ENCODE measurements around the gene CCDC141.
"Not testable (repeated sequence)": the region's sequence is repeated elsewhere in the genome, so short reads cannot be mapped to it uniquely, and the experiment has no call there.

The CCDC141 gene

GRCh38 chr2:179044500-179044899 lies 5.4 kb downstream of the CCDC141 start:
- DNase-seq (ENCODE audit: low read depth) = no peak

DNA sequence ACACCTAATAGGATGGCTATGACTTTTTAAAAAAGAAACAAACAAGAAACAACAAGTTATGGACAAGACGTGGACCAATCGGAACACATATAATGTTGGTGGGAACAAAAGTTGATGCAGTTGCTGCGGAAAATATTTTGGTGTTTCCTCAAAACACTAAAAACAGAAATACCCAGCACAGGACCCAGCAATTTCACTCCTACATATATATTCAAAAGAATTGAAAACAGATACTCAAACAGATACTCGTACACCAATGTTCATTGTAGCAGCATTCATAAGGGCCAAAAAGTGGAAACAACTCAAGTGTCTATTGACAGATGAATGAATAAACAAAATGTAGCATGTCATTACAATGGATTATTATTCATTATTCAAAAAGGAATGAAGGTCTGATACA lies 12.1 kb downstream of the CCDC141 start:
- DNase-seq (ENCODE audit: low read depth) = no peak

DNA sequence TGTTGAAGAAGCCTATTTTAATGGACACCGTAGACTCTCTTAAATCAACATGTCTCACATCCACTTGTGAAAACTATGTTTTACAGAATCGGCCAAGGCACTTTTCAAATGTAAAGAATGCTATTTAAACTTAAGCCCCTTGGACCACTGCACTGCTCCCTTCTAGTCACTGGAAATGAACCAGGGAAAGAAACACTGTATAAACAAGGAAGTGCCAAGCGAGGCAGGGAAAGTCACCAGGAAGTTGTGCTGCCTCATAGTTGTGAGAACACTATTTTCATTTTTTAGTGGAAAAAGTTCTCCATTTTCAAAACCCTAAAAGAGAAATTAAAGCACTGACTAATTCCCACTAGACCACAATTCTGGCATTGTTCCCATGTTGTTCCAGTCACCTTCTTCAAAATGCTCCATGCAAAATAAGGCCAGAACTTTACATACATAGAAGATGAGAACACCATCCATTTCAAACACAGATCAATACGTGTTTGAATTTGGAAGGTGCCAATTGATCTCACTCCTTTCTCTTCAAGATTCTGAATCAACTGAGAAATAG lies 13.5 kb downstream of the CCDC141 start:
- DNase-seq (ENCODE audit: low read depth) = no peak

DNA sequence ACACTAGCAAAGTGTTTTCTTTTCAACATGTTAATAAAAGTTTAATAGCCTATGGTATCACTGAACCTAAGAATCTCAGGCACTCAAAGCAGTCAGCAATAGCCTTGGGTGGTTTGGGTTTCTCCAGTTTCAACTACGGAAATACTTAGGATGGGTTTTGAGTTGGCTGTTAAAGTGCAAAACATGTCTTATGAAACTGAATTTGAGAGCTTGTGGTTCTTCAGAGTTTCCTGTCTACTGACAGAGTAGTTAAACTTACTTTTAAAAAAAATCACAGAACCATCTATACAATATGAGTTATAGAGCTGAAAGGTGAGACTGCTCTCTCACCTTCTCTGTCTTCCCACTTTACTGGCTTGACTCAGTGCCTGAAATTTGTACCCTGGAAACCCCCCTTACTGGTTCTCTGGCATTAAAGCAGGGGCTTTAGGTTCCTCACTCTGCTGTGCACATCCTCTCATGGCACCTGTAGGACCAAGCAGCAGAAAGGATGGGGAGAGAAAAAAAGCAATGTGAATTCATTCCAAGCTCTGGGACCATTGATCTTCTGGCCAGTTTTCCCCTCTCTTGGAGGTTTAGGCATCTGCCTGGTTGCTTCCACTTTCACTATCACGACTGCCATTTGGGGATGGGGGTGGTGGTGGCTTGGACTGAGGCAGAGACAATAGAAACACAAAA lies 18.1 kb downstream of the CCDC141 start:
- DNase-seq (ENCODE audit: low read depth) = no peak

GRCh38 chr2:179024445-179024844 lies 25.5 kb downstream of the CCDC141 start:
- DNase-seq (ENCODE audit: low read depth) = no peak

DNA sequence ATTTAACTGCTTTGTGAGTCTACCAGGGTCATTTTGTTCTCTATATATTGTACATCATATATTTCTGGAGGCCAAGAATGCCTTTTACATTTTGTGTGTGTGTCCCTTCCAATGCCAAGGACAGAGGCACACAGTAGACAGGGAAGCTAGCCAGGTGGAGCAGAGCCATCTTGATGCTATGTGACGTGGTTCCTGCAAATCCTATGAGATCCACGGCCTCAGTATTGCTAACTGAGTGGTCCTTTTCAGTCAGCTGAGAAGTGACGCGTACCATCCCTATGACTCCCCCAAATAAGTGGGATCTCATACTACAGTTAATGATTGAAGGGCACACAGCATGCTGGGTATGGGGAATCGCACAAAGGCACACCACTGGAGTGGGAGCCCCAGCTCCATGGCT lies 27.3 kb downstream of the CCDC141 start:
- DNase-seq (ENCODE audit: low read depth) = no peak

- no peak for DNase-seq (ENCODE audit: low read depth)
These were observed 28.7 kb downstream of the CCDC141 start for GRCh38 chr2:179021258-179021657.

DNA sequence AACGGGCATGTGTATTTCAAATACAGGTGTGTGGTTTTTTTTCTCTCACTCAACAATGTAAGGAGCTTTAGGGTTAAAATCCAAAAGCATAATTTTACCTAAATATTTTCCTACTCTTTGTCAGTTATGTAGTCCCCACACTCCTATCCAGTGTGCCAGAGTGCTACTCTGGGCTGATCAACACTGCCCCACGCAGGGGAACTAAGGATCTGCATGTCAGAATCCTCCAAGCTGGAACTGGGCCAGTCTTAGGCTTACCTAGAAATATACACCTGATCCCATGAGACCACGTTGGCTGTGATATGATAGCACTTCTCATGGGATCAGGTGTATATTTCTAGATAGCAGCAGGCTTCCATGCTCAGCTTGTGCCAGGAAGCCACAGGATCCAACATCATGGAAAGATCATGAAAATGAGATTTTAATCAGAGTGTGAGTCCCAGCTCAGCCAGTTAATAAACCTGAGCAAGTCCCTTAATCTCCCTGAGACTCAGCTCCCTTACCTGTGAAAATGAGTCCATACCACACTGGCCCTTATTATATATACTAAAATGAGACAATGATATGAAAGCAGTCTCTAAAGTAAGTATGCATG lies 29.7 kb downstream of the CCDC141 start:
- DNase-seq (ENCODE audit: low read depth) = no peak

DNA sequence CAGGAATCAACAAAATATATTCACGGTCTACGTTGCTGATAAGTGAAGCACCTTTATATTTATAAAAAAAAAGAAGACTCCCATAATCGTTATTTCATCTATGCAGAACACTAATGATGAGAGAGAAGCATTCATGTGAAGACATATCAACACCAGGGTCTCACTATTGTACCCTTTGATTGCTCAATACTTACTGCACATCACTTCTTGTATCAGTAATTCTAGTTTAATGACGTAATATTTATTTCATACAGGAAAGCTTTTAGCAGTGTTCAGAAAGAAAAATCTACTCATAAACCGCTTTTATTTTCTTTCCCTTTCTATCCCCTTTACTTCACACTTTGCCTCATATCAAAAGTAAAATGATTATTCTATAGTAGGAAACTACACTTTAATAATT lies 30.7 kb downstream of the CCDC141 start:
- DNase-seq (ENCODE audit: low read depth) = no peak

- DNase-seq (ENCODE audit: low read depth) = no peak
These were observed 32.1 kb downstream of the CCDC141 start for GRCh38 chr2:179017773-179018357.

DNA sequence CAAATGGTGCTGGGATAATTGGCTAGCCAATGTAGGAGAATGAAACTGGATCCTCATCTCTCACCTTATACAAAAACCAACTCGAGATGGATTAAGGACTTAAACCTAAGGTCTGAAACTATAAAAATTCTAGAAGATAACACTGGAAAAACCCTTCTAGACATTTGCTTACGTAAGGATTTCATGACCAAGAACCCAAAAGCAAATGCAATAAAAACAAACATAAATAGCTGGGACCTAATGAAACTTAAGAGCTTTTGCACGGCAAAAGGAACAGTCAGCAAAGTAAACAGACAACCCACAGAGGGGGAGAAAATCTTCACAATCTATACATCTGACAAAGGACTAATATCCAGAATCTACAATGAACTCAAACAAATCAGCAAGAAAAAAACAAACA lies 35.7 kb downstream of the CCDC141 start:
- not testable (repeated sequence) for DNase-seq (ENCODE audit: low read depth)

- no peak for DNase-seq (ENCODE audit: low read depth)
These were observed 44.0 kb downstream of the CCDC141 start for GRCh38 chr2:179005976-179006375.

DNA sequence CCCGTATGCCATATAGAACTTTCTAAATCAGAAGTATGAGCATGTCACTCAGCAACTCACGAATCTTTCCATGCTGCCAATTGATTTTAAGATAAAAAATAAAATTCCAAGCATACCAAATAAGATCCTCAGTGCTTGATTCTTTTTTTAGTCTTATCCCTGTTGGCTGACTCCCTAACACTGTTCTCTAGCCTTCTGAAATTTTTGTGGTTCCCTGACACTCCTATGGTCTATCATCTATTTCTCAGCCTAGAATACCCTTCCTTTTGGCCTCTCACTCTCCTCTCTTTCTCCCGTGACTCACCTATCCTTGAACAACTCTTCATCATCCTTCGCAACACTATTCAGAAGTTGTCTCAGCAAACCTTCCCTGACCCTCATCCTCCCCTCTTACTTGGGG lies 50.5 kb downstream of the CCDC141 start:
- DNase-seq (ENCODE audit: low read depth) = no peak

- DNase-seq (ENCODE audit: low read depth) = no peak
These were observed 51.4 kb downstream of the CCDC141 start for GRCh38 chr2:178998539-178998938.

- no peak for DNase-seq (ENCODE audit: low read depth)
These were observed 52.5 kb downstream of the CCDC141 start for GRCh38 chr2:178997477-178997876.

- no peak for DNase-seq (ENCODE audit: low read depth)
These were observed 52.9 kb downstream of the CCDC141 start for GRCh38 chr2:178997067-178997466.

- DNase-seq (ENCODE audit: low read depth) = no peak
These were observed 55.7 kb downstream of the CCDC141 start for GRCh38 chr2:178994264-178994663.

- no peak for DNase-seq (ENCODE audit: low read depth)
These were observed 56.1 kb downstream of the CCDC141 start for GRCh38 chr2:178993788-178994187.

GRCh38 chr2:178992719-178993118 lies 57.2 kb downstream of the CCDC141 start:
- not testable (repeated sequence) for DNase-seq (ENCODE audit: low read depth)

DNA sequence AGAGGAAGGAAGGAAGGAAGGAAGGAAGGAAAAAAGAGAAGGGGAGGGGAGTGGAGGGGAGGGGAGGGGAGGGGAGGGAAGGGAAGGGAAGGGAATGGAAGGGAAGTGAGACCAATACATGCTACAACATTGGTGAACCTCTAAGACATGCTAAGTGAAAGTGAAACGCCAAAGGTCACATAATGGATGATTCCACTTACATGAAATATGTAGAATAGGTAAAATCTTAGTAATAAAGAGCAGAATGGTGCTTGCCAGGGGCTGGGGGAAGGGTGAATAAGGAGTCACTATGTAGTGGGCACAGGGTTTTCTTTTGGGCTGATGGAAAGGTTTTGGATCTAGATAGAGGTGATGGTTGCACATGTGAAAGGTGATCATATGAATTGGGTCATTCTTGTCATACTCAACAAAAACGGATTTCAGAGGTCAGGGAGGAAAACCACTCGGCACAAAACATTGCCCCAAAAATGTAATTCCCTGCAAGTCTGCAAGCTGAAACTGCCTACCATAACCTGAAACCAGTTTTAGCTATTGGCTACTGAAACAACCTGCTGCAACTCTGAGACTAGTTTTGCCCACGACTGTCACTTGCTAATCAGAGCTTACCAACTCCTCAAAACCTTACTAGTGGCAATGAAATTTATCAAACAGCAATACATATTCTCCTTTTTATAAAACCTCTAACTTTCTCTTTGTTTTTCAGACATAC lies 59.2 kb downstream of the CCDC141 start:
- no peak for DNase-seq (ENCODE audit: low read depth)

GRCh38 chr2:178989424-178989823 lies 60.5 kb downstream of the CCDC141 start:
- DNase-seq (ENCODE audit: low read depth) = not testable (repeated sequence)

- DNase-seq (ENCODE audit: low read depth) = not testable (repeated sequence)
These were observed 67.3 kb downstream of the CCDC141 start for GRCh38 chr2:178982652-178983051.

GRCh38 chr2:178980815-178981214 lies 69.1 kb downstream of the CCDC141 start:
- DNase-seq (ENCODE audit: low read depth) = no peak
